DOHH2 (cell line): Measurements from ENCODE around the gene ATP8B1.

Experiments used
- H3F3A ChIP-seq: fragments of 200-600 bp; sonication (generic), shearing (Covaris generic); 2 replicates; pipeline ENCODE4 v1.6.0; 2016; ENCODE audit warnings: antibody characterized with exemption, mild to moderate bottlenecking; ENCODE audit not compliant: control insufficient read depth, insufficient read depth
- H3K27ac ChIP-seq: fragments of 200-600 bp; sonication (generic); 2 replicates; pipeline ENCODE4 v1.5.1; 2014; ENCODE audit warnings: low read depth, mild to moderate bottlenecking, low read length, moderate library complexity
- H3K27me3 ChIP-seq: fragments of 200-600 bp; sonication (generic); 2 replicates; pipeline ENCODE4 v1.6.1; 2014; ENCODE audit warnings: mild to moderate bottlenecking, low read length, mixed read lengths; ENCODE audit not compliant: control insufficient read depth
- H3K36me3 ChIP-seq: fragments of 200-600 bp; sonication (generic); 2 replicates; pipeline ENCODE4 v1.6.1; 2014; ENCODE audit warnings: mild to moderate bottlenecking, low read length, moderate library complexity, mixed read lengths; ENCODE audit not compliant: control insufficient read depth
- H3K4me1 ChIP-seq: fragments of 200-600 bp; sonication (generic); 2 replicates; pipeline ENCODE4 v1.6.1; 2014; ENCODE audit warnings: mild to moderate bottlenecking, low read length, mixed read lengths; ENCODE audit not compliant: control insufficient read depth
- H3K4me2 ChIP-seq: fragments of 200-600 bp; sonication (generic); 2 replicates; pipeline ENCODE4 v1.6.0; 2014; ENCODE audit warnings: mild to moderate bottlenecking, low read length, moderate library complexity
- H3K4me3 ChIP-seq: fragments of 200-600 bp; sonication (generic); 2 replicates; pipeline ENCODE4 v1.5.1; 2014; ENCODE audit warnings: mild to moderate bottlenecking, low read length, mixed read lengths
- H3K79me2 ChIP-seq: fragments of 200-600 bp; sonication (generic); 2 replicates; pipeline ENCODE4 v1.6.1; 2014; ENCODE audit warnings: mild to moderate bottlenecking, low read length, mixed read lengths; ENCODE audit not compliant: control insufficient read depth
- H3K9me2 ChIP-seq: fragments of 200-600 bp; sonication (generic); replicated peaks from 2 replicates; pipeline ENCODE4 v1.6.1; 2014; ENCODE audit warnings: mild to moderate bottlenecking, low read length, mixed read lengths; ENCODE audit not compliant: control insufficient read depth
- H3K9me3 ChIP-seq: fragments of 200-600 bp; sonication (generic); 2 replicates; pipeline ENCODE4 v1.6.1; 2014; ENCODE audit warnings: antibody characterized with exemption, low read length, mixed read lengths; ENCODE audit not compliant: control insufficient read depth, insufficient read depth
- H4K20me1 ChIP-seq: fragments of 200-600 bp; sonication (generic); 2 replicates; pipeline ENCODE4 v1.6.0; 2014; ENCODE audit warnings: low read depth, mild to moderate bottlenecking, antibody characterized with exemption, low read length, moderate library complexity; ENCODE audit not compliant: control insufficient read depth, insufficient read depth
- EZH2phosphoT487 ChIP-seq: fragments of 200-600 bp; sonication (generic); IDR thresholded peaks from 2 replicates; pipeline ENCODE4 v1.6.1; 2017; ENCODE audit warnings: borderline replicate concordance, mild to moderate bottlenecking, antibody characterized with exemption, low read length, moderate library complexity, mixed read lengths
- TF ChIP-seq, protein P1 (sequence below): fragments of 200-600 bp; sonication (generic); IDR thresholded peaks from one replicate; pipeline ENCODE4 v1.5.1; 2014; ENCODE audit warnings: antibody characterized with exemption, mild to moderate bottlenecking, low read depth, low read length; ENCODE audit not compliant: poor library complexity, severe bottlenecking

Gene ATP8B1

DNA sequence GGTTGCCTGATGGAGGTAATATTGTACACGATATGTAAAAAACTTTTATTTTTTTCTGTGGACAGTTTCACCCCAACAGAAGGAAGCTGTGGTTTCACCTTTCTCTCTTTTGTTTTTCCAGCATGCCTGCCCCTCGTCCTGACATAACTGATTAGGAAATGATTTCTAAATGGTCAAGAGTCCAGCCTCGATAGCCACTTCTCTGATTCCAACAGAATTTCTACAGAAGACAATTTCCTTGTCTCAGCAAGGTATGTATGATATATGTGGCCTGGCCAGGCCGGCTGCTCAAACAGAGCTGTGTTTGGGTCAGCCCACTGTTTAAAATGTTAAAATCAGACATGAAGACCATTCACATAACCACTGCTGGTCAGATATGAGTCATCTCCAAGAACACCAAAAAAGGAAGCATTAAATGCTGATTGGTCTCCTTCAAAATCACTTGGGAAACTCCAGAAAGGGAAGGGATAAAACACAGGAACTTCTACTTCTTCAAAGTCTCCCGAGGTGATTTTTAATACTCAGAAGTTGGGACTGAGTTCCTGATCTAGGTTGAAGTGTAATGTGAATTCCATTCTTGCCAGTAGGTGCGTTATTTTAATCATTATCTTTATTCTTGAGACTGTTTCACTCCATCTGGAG is 22.3 kb downstream of the ATP8B1 start:
- H4K20me1 ChIP-seq: no peaks in the 10 kb centered on the region
- H3K36me3 ChIP-seq: no peaks in the 10 kb centered on the region
- H3K27ac ChIP-seq: no peak overlapping the region
- no peak overlapping the region for H3K4me2 ChIP-seq
- H3K79me2 ChIP-seq: no peaks in the 10 kb centered on the region
- H3K9me3 ChIP-seq: no peaks in the 10 kb centered on the region
- TF ChIP-seq, protein P1, sequence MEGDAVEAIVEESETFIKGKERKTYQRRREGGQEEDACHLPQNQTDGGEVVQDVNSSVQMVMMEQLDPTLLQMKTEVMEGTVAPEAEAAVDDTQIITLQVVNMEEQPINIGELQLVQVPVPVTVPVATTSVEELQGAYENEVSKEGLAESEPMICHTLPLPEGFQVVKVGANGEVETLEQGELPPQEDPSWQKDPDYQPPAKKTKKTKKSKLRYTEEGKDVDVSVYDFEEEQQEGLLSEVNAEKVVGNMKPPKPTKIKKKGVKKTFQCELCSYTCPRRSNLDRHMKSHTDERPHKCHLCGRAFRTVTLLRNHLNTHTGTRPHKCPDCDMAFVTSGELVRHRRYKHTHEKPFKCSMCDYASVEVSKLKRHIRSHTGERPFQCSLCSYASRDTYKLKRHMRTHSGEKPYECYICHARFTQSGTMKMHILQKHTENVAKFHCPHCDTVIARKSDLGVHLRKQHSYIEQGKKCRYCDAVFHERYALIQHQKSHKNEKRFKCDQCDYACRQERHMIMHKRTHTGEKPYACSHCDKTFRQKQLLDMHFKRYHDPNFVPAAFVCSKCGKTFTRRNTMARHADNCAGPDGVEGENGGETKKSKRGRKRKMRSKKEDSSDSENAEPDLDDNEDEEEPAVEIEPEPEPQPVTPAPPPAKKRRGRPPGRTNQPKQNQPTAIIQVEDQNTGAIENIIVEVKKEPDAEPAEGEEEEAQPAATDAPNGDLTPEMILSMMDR: no peak
- TF ChIP-seq EZH2phosphoT487: no peak
- no peaks in the 10 kb centered on the region for H3F3A ChIP-seq
- peaks cover 6% of the 10 kb centered on the region for H3K4me1 ChIP-seq
- H3K4me3 ChIP-seq: no peak overlapping the region
- H3K9me2 ChIP-seq: no peaks in the 10 kb centered on the region
- no peaks in the 10 kb centered on the region for H3K27me3 ChIP-seq

DNA sequence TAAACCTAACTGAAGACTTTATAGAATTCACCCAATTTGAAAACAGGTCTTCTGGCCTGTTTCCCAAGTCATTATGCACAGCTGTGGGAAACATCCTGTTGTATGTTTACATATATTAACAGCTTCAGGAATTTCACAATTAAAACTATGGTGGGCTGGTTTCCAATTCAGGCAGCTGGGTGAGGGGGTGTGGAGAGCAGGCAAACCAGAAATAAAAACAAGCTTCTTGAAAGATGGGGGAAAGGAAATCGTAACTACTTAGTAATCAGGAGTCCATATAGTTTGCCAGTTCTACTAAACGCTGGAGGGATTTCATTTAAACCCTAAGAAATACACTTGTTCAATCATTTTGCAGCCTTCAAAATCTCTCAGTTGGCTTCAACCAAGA is 22.8 kb downstream of the ATP8B1 start:
- H3K27ac ChIP-seq: no peak overlapping the region
- no peak overlapping the region for H3K4me3 ChIP-seq
- H3K9me2 ChIP-seq: no peaks in the 10 kb centered on the region
- H3K9me3 ChIP-seq: no peaks in the 10 kb centered on the region
- H3K36me3 ChIP-seq: no peaks in the 10 kb centered on the region
- no peaks in the 10 kb centered on the region for H3K79me2 ChIP-seq
- no peak overlapping the region for H3K4me2 ChIP-seq
- no peaks in the 10 kb centered on the region for H3K27me3 ChIP-seq
- peaks cover 6% of the 10 kb centered on the region for H3K4me1 ChIP-seq
- H3F3A ChIP-seq: no peaks in the 10 kb centered on the region
- TF ChIP-seq, protein P1: no peak
- no peak for TF ChIP-seq EZH2phosphoT487
- no peaks in the 10 kb centered on the region for H4K20me1 ChIP-seq

DNA sequence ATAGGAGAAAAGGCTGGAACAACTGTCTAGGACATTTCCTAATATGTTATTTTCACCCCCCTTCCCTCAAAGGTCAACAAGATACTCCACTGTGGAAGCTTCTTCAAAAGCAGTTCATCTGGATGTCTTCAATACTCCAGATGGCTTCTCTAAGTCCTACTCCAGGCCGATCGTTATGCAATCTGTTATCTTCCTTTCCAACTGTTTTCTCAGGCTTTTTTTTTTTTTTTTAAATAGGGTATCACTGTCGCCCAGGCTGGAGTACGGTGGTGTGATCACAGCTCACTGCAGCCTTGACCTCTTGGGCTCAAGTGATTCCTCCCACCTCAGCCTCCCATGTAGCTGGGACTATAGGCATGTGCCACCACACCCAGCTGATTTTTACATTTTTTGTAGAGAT is 26.3 kb downstream of the ATP8B1 start:
- Histone ChIP-seq H3K4me1 (peaks cover 6% of the 10 kb centered on the region), H3F3A (no peaks in the 10 kb centered on the region), H4K20me1 (no peaks in the 10 kb centered on the region), H3K9me3 (no peaks in the 10 kb centered on the region), H3K9me2 (no peaks in the 10 kb centered on the region), H3K4me2 (no peak overlapping the region), H3K27me3 (no peaks in the 10 kb centered on the region; the same call in 1 of the 2 replicates), H3K36me3 (no peaks in the 10 kb centered on the region), H3K79me2 (no peaks in the 10 kb centered on the region), H3K27ac (no peak overlapping the region), H3K4me3 (no peak overlapping the region)
- TF ChIP-seq EZH2phosphoT487: no peak
- TF ChIP-seq, protein P1: no peak
